Body of pancreas (tissue), 4 donors: Measurements from ENCODE around the gene DGKQ. TPM values are rescaled to one million over a fixed set of nuclear protein-coding genes. Genes with fewer than 3 reads are reported as not detected.

Experiments
- ATAC-seq: fragments of 150-250 bp; one replicate; pipeline ENCODE4 v1.9.1; 2016
- DNase-seq, 4 donors: peaks; one replicate each; pipeline ENCODE4 v3.0.0-alpha.2; 2019
- H3K27ac ChIP-seq, 4 donors: fragments of 200-600 bp; sonication (generic); 1 replicate in 3 of 4; 2 replicates in 1 of 4; pipeline versions ENCODE4 v1.5.1 to v1.6.1; 2016 to 2019; ENCODE audit warnings: mild to moderate bottlenecking in 1 of 4, mixed read lengths in 1 of 4, moderate library complexity in 1 of 4
- H3K27me3 ChIP-seq, 2 donors: fragments of 200-600 bp; sonication (generic); one replicate each; pipeline ENCODE4 v1.6.0; 2016; ENCODE audit warnings: mild to moderate bottlenecking in 1 of 2
- H3K36me3 ChIP-seq, 2 donors: fragments of 200-600 bp; sonication (generic); replicated peaks in 1 of 2; 2 replicates each; pipeline ENCODE4 v1.5.1; 2016; ENCODE audit warnings: low read depth in 2 of 2; ENCODE audit not compliant: insufficient read depth in 1 of 2
- H3K4me1 ChIP-seq: fragments of 200-600 bp; sonication (generic); one replicate; pipeline ENCODE4 v1.6.0; 2016
- H3K4me3 ChIP-seq, 2 donors: fragments of 200-600 bp; sonication (generic); 1 replicate in 1 of 2; 2 replicates in 1 of 2; pipeline ENCODE4 v1.5.1; 2016 to 2019
- H3K9me3 ChIP-seq, 3 donors: fragments of 200-600 bp; sonication (generic); 1 replicate in 2 of 3; 2 replicates in 1 of 3; pipeline ENCODE4 v1.5.1; 2016
- CTCF ChIP-seq, 7 experiments: fragments of 450-650 bp in 4 of 7; fragments of 200-600 bp in 3 of 7; sonication (generic) in 3 of 7; IDR thresholded peaks; one replicate each; pipeline ENCODE4 v1.5.1; 2016 to 2019; ENCODE audit warnings: antibody characterized with exemption in 7 of 7
- POLR2A ChIP-seq, 3 donors: fragments of 450-650 bp; IDR thresholded peaks; one replicate each; pipeline ENCODE4 v1.6.1; 2016; ENCODE audit warnings: antibody characterized with exemption in 3 of 3, mild to moderate bottlenecking in 2 of 3
- WGBS, 2 donors: methylation state at CpG; one replicate each; pipeline ENCODE4 v1.1.5; 2017; 5-methylcytosine and 5-hydroxymethylcytosine counted together
- intact Hi-C: fragments of 100-400 bp; cut with DNase I; formaldehyde crosslinking; loops from one replicate; pipeline ENCODE4 v1.15.1; 2023
- total RNA-seq, 2 donors: library from RNA; depleted of rRNA; stranded (reverse); fragments of >200 nt; gene quantifications; one replicate each; pipeline ENCODE4 v1.1.0, GENCODE V29; 2016

Gene DGKQ
- total RNA-seq, 2 donors from 2014 or later: 13.2 to 17.5 TPM

GRCh38 chr4:909821-910220, 63.5 kb downstream of the DGKQ start:
- DNase-seq: no peak
- peaks cover 0 to 11% of the 10 kb centered on the region in 2 donors for H3K36me3 ChIP-seq

GRCh38 chr4:909131-909571, 64.2 kb downstream of the DGKQ start:
- Histone ChIP-seq H3K27ac (no peak overlapping the region), H3K27me3 (no peaks in the 10 kb centered on the region), H3K4me1 (no peaks in the 10 kb centered on the region), H3K4me3 (no peak overlapping the region), H3K9me3 (no peaks in the 10 kb centered on the region), H3K36me3 (peaks cover 0 to 11% of the 10 kb centered on the region in 2 donors)
- ATAC-seq (no peak), DNase-seq (no peak)
- TF ChIP-seq CTCF (IDR thresholded peaks at IDR 0.05) (no peak), POLR2A (IDR thresholded peaks at IDR 0.05) (no peak)
- 94 to 96% methylated on average over 26 of the region's 26 CpGs for WGBS, 2 donors
- intact Hi-C loops: no loop called here

More at GRCh38 chr4:909821-910220, 63.5 kb downstream of the DGKQ start:
- no peak overlapping the region for H3K27ac ChIP-seq
- H3K4me1 ChIP-seq: no peaks in the 10 kb centered on the region
- no peaks in the 10 kb centered on the region for H3K9me3 ChIP-seq
- TF ChIP-seq POLR2A (IDR thresholded peaks at IDR 0.05): no peak
- TF ChIP-seq CTCF (IDR thresholded peaks at IDR 0.05): no peak
- no peaks in the 10 kb centered on the region for H3K27me3 ChIP-seq
- H3K4me3 ChIP-seq: no peak overlapping the region
- intact Hi-C loops: no loop called here
- ATAC-seq: no peak
- 96 to 97% methylated on average over 6 to 12 of the region's 12 CpGs for WGBS, 2 donors

Other genes with a start within 250 kb of the DGKQ start
- 1 to 10 TPM in 1 of 2 donors, under 1 TPM in 1; 0.52 to 2.0 TPM for gene CPLX1, start 147.4 kb downstream of the DGKQ start, total RNA-seq
- 100 to 1,000 TPM; 126 to 127 TPM for gene GAK, start 41.3 kb downstream of the DGKQ start, total RNA-seq
- 10 to 100 TPM; 40.2 to 65.3 TPM for gene TMEM175, start 41.1 kb downstream of the DGKQ start, total RNA-seq
- gene IDUA, start 13.5 kb upstream of the DGKQ start, total RNA-seq: 10 to 100 TPM; 30.0 to 37.6 TPM
- 1 to 10 TPM; 1.6 TPM for gene SLC26A1, start 19.8 kb upstream of the DGKQ start, total RNA-seq
- gene FGFRL1, start 38.1 kb upstream of the DGKQ start, total RNA-seq: 10 to 100 TPM; 38.7 to 50.4 TPM
- gene RNF212, start 140.0 kb upstream of the DGKQ start, total RNA-seq: 10 to 100 TPM in 1 of 2 donors, 1 to 10 TPM in 1; 8.2 to 20.5 TPM
- 10 to 100 TPM; 25.4 to 33.5 TPM for gene SPON2, start 199.0 kb upstream of the DGKQ start, total RNA-seq